ENCODE results near the gene TEKTIP1. TPM values are rescaled to one million over a fixed set of nuclear protein-coding genes. Genes with fewer than 3 reads are reported as not detected.
"Not testable (repeated sequence)": the region's sequence is repeated elsewhere in the genome, so short reads cannot be mapped to it uniquely, and the experiment has no call there.

The TEKTIP1 gene
- total RNA-seq, 8 experiments from 2014 or later = 0.50 to 4.3 (median 0.99) TPM

- 0 to 83% (median 23%) methylated on average over 1 to 8 of the region's 11 CpGs; no CpG with 5 or more reads in 1 of the 10 experiments for WGBS, 10 experiments
Observed at GRCh38 chr19:3580156-3580934, 41.4 kb downstream of the TEKTIP1 start.

DNA sequence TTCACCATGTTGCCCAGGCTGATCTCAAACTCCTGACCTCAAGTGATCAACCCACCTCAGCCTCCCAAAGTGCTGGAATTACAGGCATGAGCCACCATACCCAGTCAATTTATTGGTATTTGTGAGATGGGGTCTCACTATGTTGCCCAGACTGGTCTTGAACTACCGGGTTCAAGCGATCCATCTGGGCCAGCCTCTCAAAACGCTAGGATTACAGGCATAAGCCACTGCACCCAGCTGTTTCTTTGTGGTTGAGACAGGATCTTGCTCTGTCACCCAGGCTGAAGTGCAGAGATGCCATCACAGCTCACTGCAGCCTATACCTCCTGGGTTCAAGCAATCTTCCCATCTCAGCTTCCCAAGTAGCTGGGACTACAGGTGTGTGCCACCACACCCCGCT is 42.8 kb downstream of the TEKTIP1 start:
- ATAC-seq (replicated peaks in 6 of 8); in situ Hi-C loops (cut with MboI; ENCODE audit: low pct_unique_long_range_greater_than_20kb in 2 of 9, low sequenced_read_pairs in 9 of 9, unreplicated experiment in 9 of 9); H3K4me3 ChIP-seq; H3K27ac ChIP-seq: not testable (repeated sequence)
- peaks cover 0 to 12% of the 10 kb centered on the region in 2 donors for H3K4me1 ChIP-seq (replicated peaks in 1 of 2)
- 17 to 50% (median 43%) methylated on average over 1 to 2 of the region's 4 CpGs; no CpG with 5 or more reads in 7 of the 10 experiments for WGBS, 10 experiments

More at GRCh38 chr19:3580156-3580934, 41.4 kb downstream of the TEKTIP1 start:
- peaks cover 7 to 19% of the 10 kb centered on the region in 2 donors for H3K4me1 ChIP-seq (replicated peaks in 1 of 2)
- H3K4me3 ChIP-seq = no peak overlapping the region
- in situ Hi-C loops (cut with MboI; ENCODE audit: low pct_unique_long_range_greater_than_20kb in 2 of 9, low sequenced_read_pairs in 9 of 9, unreplicated experiment in 9 of 9) = no loop called here
- peak; percentile 42 to 93 (median 80) for ATAC-seq (replicated peaks in 6 of 8)
- H3K27ac ChIP-seq = peak overlapping the region in 1 of 2 donors; percentile 36

- in situ Hi-C loops (cut with MboI; ENCODE audit: low pct_unique_long_range_greater_than_20kb in 2 of 9, low sequenced_read_pairs in 9 of 9, unreplicated experiment in 9 of 9); ATAC-seq (replicated peaks in 6 of 8); H3K27ac ChIP-seq; H3K4me3 ChIP-seq: not testable (repeated sequence)
- H3K4me1 ChIP-seq (replicated peaks in 1 of 2) = peaks cover 0 to 10% of the 10 kb centered on the region in 2 donors
- 44 to 100% (median 80%) methylated on average over 1 to 12 of the region's 15 CpGs; no CpG with 5 or more reads in 1 of the 10 experiments for WGBS, 10 experiments
Observed at GRCh38 chr19:3584036-3584802, 45.2 kb downstream of the TEKTIP1 start.

DNA sequence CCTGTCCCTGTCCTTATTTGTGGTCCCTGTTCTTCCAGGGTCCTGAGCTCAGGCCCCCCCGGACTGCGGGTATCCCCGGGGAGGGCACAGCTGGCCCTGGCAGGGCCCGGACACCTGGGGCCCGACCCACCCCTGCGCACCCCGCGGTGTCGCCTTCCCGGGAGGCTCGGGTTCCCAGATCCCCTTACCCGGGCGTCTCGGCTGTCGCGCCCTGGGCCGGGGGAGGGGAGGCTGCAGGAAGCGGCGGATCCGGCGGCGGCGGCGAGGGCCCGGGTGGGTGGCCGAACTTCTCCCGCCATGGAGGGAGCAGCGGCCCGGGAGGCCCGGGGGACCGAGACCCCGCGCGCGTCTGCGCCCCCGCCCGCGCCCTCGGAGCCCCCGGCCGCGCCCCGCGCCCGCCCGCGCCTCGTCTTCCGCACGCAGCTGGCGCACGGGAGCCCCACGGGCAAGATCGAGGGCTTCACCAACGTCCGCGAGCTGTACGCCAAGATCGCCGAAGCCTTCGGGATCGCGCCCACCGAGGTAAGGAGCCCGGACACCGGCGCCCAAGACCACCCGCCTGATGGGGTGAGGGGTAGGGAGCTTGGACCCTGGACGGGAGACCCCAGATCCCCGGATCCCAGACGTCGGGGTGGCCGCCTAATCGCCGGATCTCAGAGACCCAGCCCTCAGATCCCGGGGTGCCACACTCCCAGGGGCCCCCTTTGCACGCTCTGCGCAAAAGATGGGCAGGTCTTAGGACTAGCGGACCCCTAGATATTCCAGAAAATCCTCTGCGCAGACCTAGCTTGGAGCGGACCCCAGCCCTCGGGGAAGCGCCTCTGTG is 46.5 kb downstream of the TEKTIP1 start, which contains the start of gene GIPC3:
Gene GIPC3, plus strand, starts transcription at position 178 of the 826 bp plus-strand sequence. Its CDS starts 120 bp downstream, at position 298.
- no peak within 1 kb of the TSS for H3K4me3 ChIP-seq

GRCh38 chr19:3586127-3586626 is 47.2 kb downstream of the TEKTIP1 start:
- H3K4me3 ChIP-seq = no peak overlapping the region
- no peaks in the 10 kb centered on the region for H3K4me1 ChIP-seq (replicated peaks in 1 of 2)
- no peak overlapping the region for H3K27ac ChIP-seq
- in situ Hi-C loops (cut with MboI; ENCODE audit: low pct_unique_long_range_greater_than_20kb in 2 of 9, low sequenced_read_pairs in 9 of 9, unreplicated experiment in 9 of 9) = no loop called here
- ATAC-seq (replicated peaks in 6 of 8) = peak in 4 of 8 experiments; percentile 15 to 57 (median 28)
- 0 to 27% methylated on average over 5 to 7 of the region's 16 CpGs; no CpG with 5 or more reads in 8 of the 10 experiments for WGBS, 10 experiments

More for the DNA sequence above, 46.5 kb downstream of the TEKTIP1 start, which contains the start of gene GIPC3:
- Histone ChIP-seq H3K27ac (no peak within 1 kb of the TSS), H3K4me1 (replicated peaks in 1 of 2) (peaks cover 0 to 1% of the 10 kb centered on the region in 2 donors)
- in situ Hi-C loops (cut with MboI; ENCODE audit: low pct_unique_long_range_greater_than_20kb in 2 of 9, low sequenced_read_pairs in 9 of 9, unreplicated experiment in 9 of 9) = no loop called here
- peak in 2 of 8 experiments; percentile 3 to 16 for ATAC-seq (replicated peaks in 6 of 8)
- 0 to 24% methylated on average over 1 to 5 of the region's 84 CpGs; no CpG with 5 or more reads in 8 of the 10 experiments for WGBS, 10 experiments

DNA sequence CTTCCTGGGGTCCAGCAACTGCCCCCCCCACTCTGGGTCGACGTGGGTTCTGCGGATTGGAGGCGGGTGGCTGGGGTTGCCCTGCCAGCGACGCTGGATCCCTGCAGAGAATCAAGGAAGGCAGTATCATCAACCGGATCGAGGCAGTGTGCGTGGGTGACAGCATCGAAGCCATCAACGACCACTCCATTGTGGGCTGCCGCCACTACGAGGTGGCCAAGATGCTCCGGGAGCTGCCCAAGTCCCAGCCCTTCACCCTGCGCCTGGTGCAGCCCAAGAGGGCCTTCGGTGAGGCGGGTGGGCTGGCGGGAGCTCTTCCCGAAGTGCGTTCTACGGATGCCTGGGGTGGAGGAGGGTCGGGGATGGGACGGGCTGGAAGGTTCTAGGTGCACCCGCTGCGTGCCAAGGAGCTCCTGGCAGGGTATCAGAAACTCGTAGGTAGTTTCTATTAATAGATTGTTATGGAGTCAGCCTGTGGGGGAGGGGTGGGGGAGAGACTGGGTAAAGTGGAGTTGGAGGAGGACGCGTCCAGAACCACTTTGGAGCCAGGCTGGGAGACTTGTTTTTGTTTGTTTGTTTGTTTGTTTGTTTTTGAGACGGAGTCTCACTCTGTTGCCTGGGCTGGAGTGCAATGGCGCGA is 47.9 kb downstream of the TEKTIP1 start:
- no peak overlapping the region for H3K4me3 ChIP-seq
- 60 to 80% (median 70%) methylated on average over 1 to 2 of the region's 31 CpGs; no CpG with 5 or more reads in 7 of the 10 experiments for WGBS, 10 experiments
- ATAC-seq (replicated peaks in 6 of 8) = peak in 3 of 8 experiments; percentile 29 to 56 (median 33)
- in situ Hi-C loops (cut with MboI; ENCODE audit: low pct_unique_long_range_greater_than_20kb in 2 of 9, low sequenced_read_pairs in 9 of 9, unreplicated experiment in 9 of 9) = no loop called here
- no peaks in the 10 kb centered on the region for H3K4me1 ChIP-seq (replicated peaks in 1 of 2)
- H3K27ac ChIP-seq = no peak overlapping the region

DNA sequence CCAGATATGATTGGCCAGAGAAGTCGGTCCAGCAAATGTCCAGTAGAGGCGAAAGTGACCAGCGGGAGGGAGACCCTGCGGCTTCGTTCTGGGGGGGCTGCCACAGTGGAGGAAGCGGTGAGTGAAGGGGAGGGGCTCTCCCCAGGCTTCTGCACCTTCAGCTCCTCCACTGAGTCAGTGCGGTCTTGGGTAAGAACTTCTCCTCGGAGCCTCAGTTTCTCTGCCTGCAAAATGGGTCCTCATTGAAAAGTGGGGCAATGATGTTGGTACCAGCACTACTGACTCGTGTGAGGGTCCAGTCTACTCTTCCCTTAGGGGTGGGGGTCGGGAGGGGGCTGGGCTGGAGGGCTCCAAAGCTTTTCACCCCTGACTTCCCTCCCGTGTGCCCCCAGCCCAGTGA is 50.5 kb downstream of the TEKTIP1 start:
- WGBS, 10 experiments = 65 to 100% (median 93%) methylated on average over 1 to 5 of the region's 11 CpGs; no CpG with 5 or more reads in 3 of the 10 experiments
- Histone ChIP-seq H3K4me3 (no peak overlapping the region), H3K4me1 (replicated peaks in 1 of 2) (no peaks in the 10 kb centered on the region), H3K27ac (no peak overlapping the region)
- in situ Hi-C loops (cut with MboI; ENCODE audit: low pct_unique_long_range_greater_than_20kb in 2 of 9, low sequenced_read_pairs in 9 of 9, unreplicated experiment in 9 of 9) = no loop called here
- ATAC-seq (replicated peaks in 6 of 8) = no peak

DNA sequence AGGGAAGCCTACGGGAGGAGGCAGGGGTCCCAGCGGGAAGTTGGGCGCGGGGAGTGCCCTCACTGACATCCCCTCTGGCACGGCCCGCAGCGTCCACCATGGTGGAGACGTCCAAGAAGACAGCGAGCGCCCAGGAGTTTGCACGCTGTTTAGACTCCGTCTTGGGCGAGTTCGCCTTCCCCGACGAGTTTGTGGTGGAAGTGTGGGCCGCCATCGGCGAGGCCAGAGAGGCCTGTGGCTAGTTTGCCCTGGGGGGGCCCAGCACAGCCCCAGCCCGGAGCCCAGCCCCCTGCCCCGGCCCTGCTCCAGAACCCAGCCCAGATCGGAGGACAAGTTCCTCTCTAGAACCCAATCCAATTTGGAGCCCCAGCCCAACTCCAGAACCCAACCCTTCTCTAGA is 51.0 kb downstream of the TEKTIP1 start:
- WGBS, 10 experiments = 95% methylated on average over 14 of the region's 22 CpGs; no CpG with 5 or more reads in 9 of the 10 experiments
- no peak for ATAC-seq (replicated peaks in 6 of 8)
- in situ Hi-C loops (cut with MboI; ENCODE audit: low pct_unique_long_range_greater_than_20kb in 2 of 9, low sequenced_read_pairs in 9 of 9, unreplicated experiment in 9 of 9) = no loop called here

GRCh38 chr19:3590991-3591659 is 52.2 kb downstream of the TEKTIP1 start:
- Histone ChIP-seq H3K4me1 (replicated peaks in 1 of 2) (no peaks in the 10 kb centered on the region), H3K27ac (no peak overlapping the region), H3K4me3 (no peak overlapping the region)
- no peak for ATAC-seq (replicated peaks in 6 of 8)
- in situ Hi-C loops (cut with MboI; ENCODE audit: low pct_unique_long_range_greater_than_20kb in 2 of 9, low sequenced_read_pairs in 9 of 9, unreplicated experiment in 9 of 9) = no loop called here
- WGBS, 10 experiments = 59 to 100% (median 87%) methylated on average over 1 to 4 of the region's 8 CpGs; no CpG with 5 or more reads in 4 of the 10 experiments

More for the DNA sequence above, 51.0 kb downstream of the TEKTIP1 start:
- Histone ChIP-seq H3K4me3 (no peak overlapping the region), H3K4me1 (replicated peaks in 1 of 2) (no peaks in the 10 kb centered on the region), H3K27ac (no peak overlapping the region)

DNA sequence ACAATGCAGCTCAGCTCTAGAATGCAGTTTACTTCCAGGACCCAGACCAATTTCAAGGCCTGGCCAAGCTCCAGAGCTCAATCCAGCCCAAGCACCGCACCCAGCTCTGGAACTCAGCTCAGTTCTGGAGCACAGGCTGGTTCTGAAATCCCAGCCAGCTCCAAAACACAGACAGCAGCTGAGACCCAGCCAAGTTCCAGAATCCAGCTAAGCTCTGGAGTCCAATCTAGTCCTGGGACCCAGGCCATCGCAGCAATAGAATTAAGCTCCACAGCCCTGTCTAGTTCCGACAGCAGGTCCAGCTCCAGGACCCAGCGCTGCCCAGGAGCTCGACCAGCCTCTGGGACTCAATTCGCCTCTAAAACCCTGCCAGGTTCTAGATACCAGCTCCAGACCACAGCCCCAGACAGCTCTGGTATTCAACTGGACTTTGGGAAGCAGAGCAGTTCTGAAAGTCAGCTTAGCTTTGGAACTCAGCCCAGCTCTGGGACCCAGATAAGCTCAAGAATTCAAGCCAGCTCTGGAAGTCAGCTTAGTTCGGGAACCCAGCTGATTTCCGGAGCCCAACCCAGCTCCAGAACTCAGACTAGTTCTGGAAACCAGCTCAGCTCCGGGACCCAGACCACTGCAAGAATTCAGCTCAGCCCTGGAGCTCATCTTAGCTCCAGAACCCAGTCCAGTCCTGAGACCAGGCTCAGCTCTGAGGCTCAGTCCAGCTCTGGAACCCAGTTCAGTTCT is 53.1 kb downstream of the TEKTIP1 start:
- in situ Hi-C loops (cut with MboI; ENCODE audit: low pct_unique_long_range_greater_than_20kb in 2 of 9, low sequenced_read_pairs in 9 of 9, unreplicated experiment in 9 of 9) = no loop called here
- WGBS, 10 experiments = 0 to 83% (median 55%) methylated on average over 1 to 8 of the region's 9 CpGs; no CpG with 5 or more reads in 7 of the 10 experiments
- Histone ChIP-seq H3K27ac (no peak overlapping the region), H3K4me1 (replicated peaks in 1 of 2) (no peaks in the 10 kb centered on the region), H3K4me3 (no peak overlapping the region)
- peak in 1 of 8 experiments; percentile 22 for ATAC-seq (replicated peaks in 6 of 8)

DNA sequence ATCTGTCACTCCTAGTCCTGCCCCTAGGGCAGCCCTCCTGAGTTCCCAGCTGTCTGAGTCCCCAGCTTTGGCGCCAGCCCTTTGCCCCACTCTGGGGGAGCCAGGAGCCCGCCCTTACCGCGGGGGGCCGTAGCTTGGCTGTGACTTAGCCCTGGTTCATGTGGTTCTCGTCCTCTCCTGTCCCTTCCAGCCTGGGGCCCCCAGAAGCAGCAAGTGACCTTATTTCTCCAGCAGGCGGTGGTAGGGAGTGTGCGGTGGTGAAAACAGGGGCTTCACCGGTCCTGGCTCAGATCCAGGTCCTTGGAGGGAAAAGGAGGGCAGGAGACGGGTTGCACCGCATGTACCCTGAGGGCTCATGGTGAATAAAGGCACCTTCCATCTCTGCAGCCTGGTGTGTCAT is 54.2 kb downstream of the TEKTIP1 start:
- in situ Hi-C loops (cut with MboI; ENCODE audit: low pct_unique_long_range_greater_than_20kb in 2 of 9, low sequenced_read_pairs in 9 of 9, unreplicated experiment in 9 of 9) = no loop called here

More for the DNA sequence above, 54.2 kb downstream of the TEKTIP1 start:
- no peak overlapping the region for H3K4me3 ChIP-seq
- H3K27ac ChIP-seq = no peak overlapping the region
- ATAC-seq (replicated peaks in 6 of 8) = no peak
- H3K4me1 ChIP-seq (replicated peaks in 1 of 2) = no peaks in the 10 kb centered on the region
- no CpG with 5 or more reads among the region's 11 CpGs for WGBS, 10 experiments
